NB4 (cell line): ENCODE measurements around the gene USP24.

ENCODE experiments used
- CTCF ChIP-seq: IDR thresholded peaks from one replicate; pipeline ENCODE4 v1.5.1; 2012; ENCODE audit warnings: low read depth, low read length
- MAX ChIP-seq: IDR thresholded peaks from 2 replicates; pipeline ENCODE4 v1.6.1; 2011; ENCODE audit warnings: low read depth, low read length
- MYC ChIP-seq: IDR thresholded peaks from 2 replicates; pipeline ENCODE4 v1.6.1; 2011; ENCODE audit warnings: low read depth, low read length
- POLR2A ChIP-seq: IDR thresholded peaks from 2 replicates; pipeline ENCODE4 v1.6.1; 2011; ENCODE audit warnings: mild to moderate bottlenecking; ENCODE audit not compliant: insufficient read length; ENCODE audit errors: extremely low read depth

- TF ChIP-seq MAX (no peak), CTCF (no peak), POLR2A (no peak), MYC (no peak)
Measured at GRCh38 chr1:55048453-55049270, 166.5 kb downstream of the USP24 start.
